ENCODE measurements around the gene FRAT2. TPM values are rescaled to one million over a fixed set of nuclear protein-coding genes. Genes with fewer than 3 reads are reported as not detected.

The FRAT2 gene
- total RNA-seq, 1 experiment from 2014 or later = 16.7 TPM

GRCh38 chr10:97355571-97355975 lies 21.0 kb upstream of the FRAT2 start:
- Histone ChIP-seq H3K27ac (ENCODE audit: low read length) (no peak overlapping the region), H3K36me3 (ENCODE audit: control insufficient read depth, insufficient read depth, low read length) (peaks cover 5% of the 10 kb centered on the region), H3K4me3 (ENCODE audit: low read depth in 2 of 2, low read length in 2 of 2) (no peak overlapping the region), H3K27me3 (ENCODE audit: control insufficient read depth, insufficient read depth, low read length) (no peaks in the 10 kb centered on the region), H3K4me1 (ENCODE audit: control insufficient read depth, insufficient read depth, low read length) (no peaks in the 10 kb centered on the region), H3K9me3 (ENCODE audit: control insufficient read depth, insufficient read depth, low read depth, low read length) (no peaks in the 10 kb centered on the region)
- in situ Hi-C loops (cut with HindIII; ENCODE audit: low pct_unique_long_range_greater_than_20kb, low sequenced_read_pairs) (no loop called here), intact Hi-C loops (cut with micrococcal nuclease; ENCODE audit: unreplicated experiment) (no loop called here)
- BruUV-seq (replicated peaks) = no TSS peak
- ChIA-PET CTCF (no interaction called here), POLR2A (no interaction called here)
- DNase-seq (ENCODE audit: low read depth, low spot score) = no peak
- ATAC-seq = no peak
- no peak for TF ChIP-seq POLR2AphosphoS5 (IDR thresholded peaks at IDR 0.05; ENCODE audit: low read depth, low read length)

DNA sequence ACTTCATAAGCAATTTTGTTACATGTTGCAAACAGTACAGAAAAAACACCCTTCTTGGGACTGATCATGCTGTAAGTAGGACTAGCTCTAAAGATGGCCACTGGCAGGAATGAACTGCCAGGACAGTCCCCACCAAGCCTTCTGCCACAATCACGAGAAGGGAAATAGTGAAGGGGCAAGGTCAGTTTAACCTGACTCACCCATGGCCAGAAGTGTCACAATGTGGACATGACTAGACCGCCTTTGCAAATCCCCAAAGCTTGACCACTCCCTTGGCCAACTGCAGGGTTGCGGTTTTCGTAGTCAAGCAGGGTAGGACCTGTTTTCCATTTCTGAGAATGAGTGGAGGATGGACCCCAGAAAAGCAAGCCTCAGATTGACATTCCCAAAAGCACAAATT lies 19.4 kb upstream of the FRAT2 start:
- TF ChIP-seq REST (IDR thresholded peaks at IDR 0.05; ENCODE audit: insufficient read depth in 1 of 2, low read depth in 2 of 2, low read length in 1 of 2) (no peak), TCF7L2 (IDR thresholded peaks at IDR 0.05; ENCODE audit: low read depth, low read length) (no peak), POLR2AphosphoS5 (IDR thresholded peaks at IDR 0.05; ENCODE audit: low read depth, low read length) (no peak), SIN3A (IDR thresholded peaks at IDR 0.05; ENCODE audit: borderline replicate concordance, insufficient read depth, low read depth, low read length) (no peak)
- ATAC-seq (no peak), DNase-seq (ENCODE audit: low read depth, low spot score) (no peak)
- intact Hi-C loops (cut with micrococcal nuclease; ENCODE audit: unreplicated experiment) = no loop called here
- ChIA-PET POLR2A (interaction anchor here (0.6 to 1.0 kb wide), 2 partner anchors 26 to 75 kb away, joined by 4 to 5 read pairs; no protein-coding TSS in a partner anchor), CTCF (interaction anchor here (0.5 kb wide), 1 partner anchor 79 kb away, joined by 3 read pairs; no protein-coding TSS in a partner anchor)
- Histone ChIP-seq H3K4me3 (ENCODE audit: low read depth in 2 of 2, low read length in 2 of 2) (no peak overlapping the region), H3K9me3 (ENCODE audit: control insufficient read depth, insufficient read depth, low read depth, low read length) (no peaks in the 10 kb centered on the region), H3K4me1 (ENCODE audit: control insufficient read depth, insufficient read depth, low read length) (peaks cover 9% of the 10 kb centered on the region; the same call in 1 of the 2 replicates), H3K36me3 (ENCODE audit: control insufficient read depth, insufficient read depth, low read length) (peaks cover 5% of the 10 kb centered on the region), H3K27ac (ENCODE audit: low read length) (no peak overlapping the region), H3K27me3 (ENCODE audit: control insufficient read depth, insufficient read depth, low read length) (no peaks in the 10 kb centered on the region)
- BruUV-seq (replicated peaks) = no TSS peak
- in situ Hi-C loops (cut with HindIII; ENCODE audit: low pct_unique_long_range_greater_than_20kb, low sequenced_read_pairs) = no loop called here

- Histone ChIP-seq H3K27me3 (ENCODE audit: control insufficient read depth, insufficient read depth, low read length) (no peaks in the 10 kb centered on the region), H3K4me3 (ENCODE audit: low read depth in 2 of 2, low read length in 2 of 2) (no peak overlapping the region), H3K36me3 (ENCODE audit: control insufficient read depth, insufficient read depth, low read length) (no peaks in the 10 kb centered on the region), H3K27ac (ENCODE audit: low read length) (no peak overlapping the region), H3K4me1 (ENCODE audit: control insufficient read depth, insufficient read depth, low read length) (peaks cover 12% of the 10 kb centered on the region; the same call in 1 of the 2 replicates), H3K9me3 (ENCODE audit: control insufficient read depth, insufficient read depth, low read depth, low read length) (no peaks in the 10 kb centered on the region)
- no TSS peak for BruUV-seq (replicated peaks)
- ATAC-seq (0 out of 2 replicates have a peak, but pooled peaks have one; percentile 16), DNase-seq (ENCODE audit: low read depth, low spot score) (no peak)
- no peak for TF ChIP-seq SIN3A (IDR thresholded peaks at IDR 0.05; ENCODE audit: borderline replicate concordance, insufficient read depth, low read depth, low read length)
- TF ChIP-seq CTCF (IDR thresholded peaks at IDR 0.05) = no peak
- TF ChIP-seq TCF7L2 (IDR thresholded peaks at IDR 0.05; ENCODE audit: low read depth, low read length) = peak; percentile 90
- POLR2A ChIA-PET = no interaction called here
- in situ Hi-C loops (cut with HindIII; ENCODE audit: low pct_unique_long_range_greater_than_20kb, low sequenced_read_pairs) (no loop called here), intact Hi-C loops (cut with micrococcal nuclease; ENCODE audit: unreplicated experiment) (no loop called here)
- CTCF ChIA-PET = no interaction called here
These were observed 15.4 kb upstream of the FRAT2 start for GRCh38 chr10:97349752-97350513.
